HepG2 (cell line): Measurements from ENCODE around the gene ANKS1B. TPM values are rescaled to one million over a fixed set of nuclear protein-coding genes. Genes with fewer than 3 reads are reported as not detected.

Experiments
- ATAC-seq: fragments of 200-7000 bp; cut with Tn5 transposase; 3 replicates; pipeline ENCODE4 v1.9.1; 2020; ENCODE audit warnings: mild to moderate bottlenecking, moderate library complexity
- BruUV-seq: library from RNA; stranded (reverse); fragments of 400-500 nt; replicated peaks from 2 replicates; lab custom pipeline; 2021; lab: Mats Ljungman, UMichigan
- CTCF ChIA-PET: fragments of 300-600 bp; formaldehyde crosslinking; extraction: SDS; loops from one replicate; lab custom pipeline; 2021; ENCODE audit warnings: low total read pairs, inconsistent platforms, low intra/inter-chr PET ratio; lab: Yijun Ruan, JAX
- POLR2A ChIA-PET: fragments of 350-600 bp; sonication (Branson Sonifier 250); formaldehyde crosslinking; loops from one replicate; lab custom pipeline; 2020; ENCODE audit warnings: antibody characterized with exemption, inconsistent platforms; lab: Yijun Ruan, JAX
- DNase-seq: peaks from one replicate; pipeline ENCODE4 v3.0.0-alpha.2; 2015; ENCODE audit warnings: low spot score
- FAIRE-seq: peaks from 3 replicates; lab custom pipeline; 2011; peaks lifted over from hg19 to GRCh38; lab: Jason Lieb, UNC
- H2AFZ ChIP-seq: one replicate; pipeline ENCODE4 v1.6.1; 2011; ENCODE audit warnings: low read length, inconsistent platforms
- H3K27ac ChIP-seq: fragments of 300-600 bp; 3 replicates; pipeline ENCODE4 v1.8.0; 2011; ENCODE audit warnings: mixed run types, mild to moderate bottlenecking, mixed read lengths, low read length, inconsistent platforms; ENCODE audit not compliant: insufficient read depth; ENCODE audit errors: extremely low read length
- H3K27me3 ChIP-seq, 2 experiments: fragments of 200-600 bp in 1 of 2; 2 replicates in 1 of 2; 3 replicates in 1 of 2; pipeline versions ENCODE4 v1.6.0 to v1.8.0; 2011; ENCODE audit warnings: low read length in 2 of 2, mild to moderate bottlenecking in 2 of 2, moderate library complexity in 2 of 2, inconsistent platforms in 1 of 2; ENCODE audit not compliant: insufficient read depth in 2 of 2, control insufficient read depth in 1 of 2
- H3K36me3 ChIP-seq, 2 experiments: fragments of 200-600 bp in 1 of 2; replicated peaks in 1 of 2; 2 replicates in 1 of 2; 3 replicates in 1 of 2; pipeline versions ENCODE4 v1.5.1 to v1.8.0; 2011; ENCODE audit warnings: low read length in 2 of 2, inconsistent platforms in 1 of 2; ENCODE audit not compliant: insufficient read depth in 2 of 2, control insufficient read depth in 1 of 2
- H3K4me1 ChIP-seq: 2 replicates; pipeline ENCODE4 v1.5.1; 2012; ENCODE audit warnings: low read length, inconsistent platforms; ENCODE audit not compliant: insufficient read depth
- H3K4me2 ChIP-seq: 2 replicates; pipeline ENCODE4 v1.6.0; 2011; ENCODE audit warnings: low read depth, low read length, inconsistent platforms
- H3K4me3 ChIP-seq, 3 experiments: fragments of 200-600 bp in 1 of 3; sonication (generic), shearing (Covaris generic) in 1 of 3; replicated peaks in 1 of 3; 2 replicates each; pipeline ENCODE4 v1.5.1; 2011 to 2016; ENCODE audit warnings: low read length in 3 of 3, inconsistent platforms in 2 of 3, low read depth in 2 of 3, mild to moderate bottlenecking in 2 of 3, control low read depth in 1 of 3, mixed read lengths in 1 of 3; ENCODE audit not compliant: insufficient read depth in 1 of 3
- H3K79me2 ChIP-seq: one replicate; pipeline ENCODE4 v1.6.1; 2011; ENCODE audit warnings: low read length, inconsistent platforms; ENCODE audit not compliant: insufficient read depth
- H3K9ac ChIP-seq: 2 replicates; pipeline ENCODE4 v1.6.0; 2011; ENCODE audit warnings: mild to moderate bottlenecking, low read depth, low read length, inconsistent platforms; ENCODE audit not compliant: insufficient read depth
- H3K9me3 ChIP-seq: 2 replicates; pipeline ENCODE4 v1.5.1; 2012; ENCODE audit warnings: mild to moderate bottlenecking, low read length
- H4K20me1 ChIP-seq: 2 replicates; pipeline ENCODE4 v1.6.0; 2011; ENCODE audit warnings: inconsistent platforms, mild to moderate bottlenecking, low read length, moderate library complexity; ENCODE audit not compliant: insufficient read depth
- BORCS8-MEF2B ChIP-seq: sonication (generic); formaldehyde crosslinking; IDR thresholded peaks from 2 replicates; pipeline ENCODE4 v1.8.0; 2022; ENCODE audit warnings: mild to moderate bottlenecking, missing genetic modification reagents
- HOXD1 ChIP-seq: sonication (generic); formaldehyde crosslinking; IDR thresholded peaks from 2 replicates; pipeline ENCODE4 v1.5.0; 2020; ENCODE audit warnings: missing genetic modification reagents
- NR1H2 ChIP-seq: sonication (generic); formaldehyde crosslinking; IDR thresholded peaks from 2 replicates; pipeline ENCODE4 v1.8.1; 2022; ENCODE audit warnings: low read depth, missing genetic modification reagents, borderline replicate concordance
- PAF1 ChIP-seq: IDR thresholded peaks from 2 replicates; pipeline ENCODE4 v1.6.1; 2016; ENCODE audit warnings: missing genetic modification reagents, missing compliant biosample characterization
- SAFB2 ChIP-seq: sonication (generic); formaldehyde crosslinking; IDR thresholded peaks from 2 replicates; pipeline ENCODE4 v1.5.1; 2020; ENCODE audit warnings: missing genetic modification reagents, low read depth, mild to moderate bottlenecking, borderline replicate concordance
- ZBTB7B ChIP-seq: sonication (generic); formaldehyde crosslinking; IDR thresholded peaks from 2 replicates; pipeline ENCODE4 v1.4.0; 2020; ENCODE audit warnings: missing genetic modification reagents
- ZNF225 ChIP-seq: sonication (generic); formaldehyde crosslinking; IDR thresholded peaks from 2 replicates; pipeline ENCODE4 v1.4.0; 2020; ENCODE audit warnings: mild to moderate bottlenecking, missing genetic modification reagents
- ZNF609 ChIP-seq: sonication (generic); formaldehyde crosslinking; IDR thresholded peaks from 2 replicates; pipeline ENCODE4 v1.4.0; 2020; ENCODE audit warnings: mild to moderate bottlenecking, missing genetic modification reagents, borderline replicate concordance
- ZNF746 ChIP-seq: sonication (generic); formaldehyde crosslinking; IDR thresholded peaks from 2 replicates; pipeline ENCODE4 v1.8.0; 2022; ENCODE audit warnings: mild to moderate bottlenecking, missing genetic modification reagents
- ZNF749 ChIP-seq: sonication (generic); formaldehyde crosslinking; IDR thresholded peaks from 2 replicates; pipeline ENCODE4 v1.8.0; 2022; ENCODE audit warnings: mild to moderate bottlenecking, missing genetic modification reagents, moderate library complexity, borderline replicate concordance
- ZNF775 ChIP-seq: sonication (generic); formaldehyde crosslinking; IDR thresholded peaks from 2 replicates; pipeline ENCODE4 v1.4.0; 2020; ENCODE audit warnings: missing genetic modification reagents, mild to moderate bottlenecking, moderate library complexity, borderline replicate concordance
- ZSCAN21 ChIP-seq: sonication (generic); formaldehyde crosslinking; IDR thresholded peaks from 2 replicates; pipeline ENCODE4 v1.8.0; 2022; ENCODE audit warnings: mild to moderate bottlenecking, missing genetic modification reagents, moderate library complexity, borderline replicate concordance
- WGBS: methylation state at CpG from one replicate; pipeline ENCODE4 v1.1.6; 2017; ENCODE audit warnings: low lambda C conversion rate; 5-methylcytosine and 5-hydroxymethylcytosine counted together
- in situ Hi-C: cut with HindIII; loops from 2 replicates; pipeline ENCODE4 v1.10.0; 2017; ENCODE audit warnings: low pct_unique_long_range_greater_than_20kb; ENCODE audit not compliant: extremely low pct_ligation_motif_present
- intact Hi-C: fragments of 100-400 bp; cut with micrococcal nuclease; formaldehyde crosslinking; loops from one replicate; pipeline ENCODE4 v1.10.0; 2022; ENCODE audit not compliant: unreplicated experiment
- polyA plus RNA-seq, 8 experiments: library from polyadenylated mRNA; depleted of rRNA in 3 of 8; stranded (reverse) in 7 of 8; unstranded in 1 of 8; fragments of >200 nt; fragmentation: Illumina TruSeq in 4 of 8; extraction: Trizol in 4 of 8; gene quantifications; 2 replicates each; pipeline versions ENCODE4 v1.2.1 to v1.2.3, GENCODE V29; 2011 to 2016; ENCODE audit warnings: low read depth in 4 of 8, missing spikeins in 1 of 8, mixed read lengths in 1 of 8; ENCODE audit not compliant: insufficient read depth in 1 of 8
- total RNA-seq, 5 experiments: library from RNA; depleted of rRNA; stranded (reverse); fragments of >200 nt; fragmentation: Illumina TruSeq; extraction: Trizol; gene quantifications; 2 replicates each; pipeline ENCODE4 v1.2.3, GENCODE V29; 2016; ENCODE audit warnings: low read depth in 1 of 5
- TF ChIP-seq, protein P1 (sequence below): sonication (generic); formaldehyde crosslinking; IDR thresholded peaks from 2 replicates; pipeline ENCODE4 v1.4.0; 2020; ENCODE audit warnings: missing genetic modification reagents; ENCODE audit errors: not compliant biosample characterization
- TF ChIP-seq, protein P2 (sequence below): sonication (generic); formaldehyde crosslinking; IDR thresholded peaks from 2 replicates; pipeline ENCODE4 v1.4.0; 2020; ENCODE audit warnings: missing genetic modification reagents, mild to moderate bottlenecking, borderline replicate concordance
- TF ChIP-seq, protein P3 (sequence below): sonication (generic); formaldehyde crosslinking; IDR thresholded peaks from 2 replicates; pipeline ENCODE4 v1.5.0; 2020; ENCODE audit warnings: missing genetic modification reagents
- TF ChIP-seq, protein P4 (sequence below): sonication (generic); formaldehyde crosslinking; IDR thresholded peaks from 2 replicates; pipeline ENCODE4 v1.5.1; 2020; ENCODE audit warnings: missing genetic modification reagents, mild to moderate bottlenecking, borderline replicate concordance

Gene ANKS1B
- total and polyA plus RNA-seq, 2 of the 13 experiments (the other 11 are each of a cell fraction or from before 2014, with no cell fraction given) = 0.15 TPM; not detected in 1

DNA sequence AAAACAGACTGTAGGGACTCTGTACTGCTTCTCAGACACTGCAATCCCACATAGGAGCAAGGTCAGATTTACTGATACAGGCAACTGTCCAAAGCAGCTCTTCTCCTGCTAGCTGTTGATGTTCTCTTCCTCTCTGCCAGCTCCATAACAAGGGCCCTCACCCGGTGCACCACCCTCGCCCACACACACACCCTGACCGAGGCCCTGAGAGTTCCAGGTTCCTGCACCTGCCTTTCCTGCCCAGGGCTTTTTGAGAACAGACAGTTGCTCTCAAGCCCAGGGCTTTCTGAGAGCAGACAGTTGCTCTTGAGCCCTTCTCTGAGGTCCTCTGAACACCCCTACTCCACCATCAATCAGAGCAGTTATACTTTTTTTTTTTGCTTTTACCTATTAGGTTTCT lies 571.0 kb downstream of the ANKS1B start:
- ChIA-PET POLR2A (no interaction called here), CTCF (no interaction called here)
- no peak overlapping the region for H3K4me3 ChIP-seq
- no peak for TF ChIP-seq NR1H2 (CRISPR knock-in tag)
- TF ChIP-seq PAF1 = no peak
- TF ChIP-seq ZNF225 (CRISPR knock-in tag) = no peak
- no peak for TF ChIP-seq ZNF749 (CRISPR knock-in tag)
- no peak for TF ChIP-seq ZNF746 (CRISPR knock-in tag)
- TF ChIP-seq HOXD1 (CRISPR knock-in tag) = no peak
- TF ChIP-seq, protein P1, sequence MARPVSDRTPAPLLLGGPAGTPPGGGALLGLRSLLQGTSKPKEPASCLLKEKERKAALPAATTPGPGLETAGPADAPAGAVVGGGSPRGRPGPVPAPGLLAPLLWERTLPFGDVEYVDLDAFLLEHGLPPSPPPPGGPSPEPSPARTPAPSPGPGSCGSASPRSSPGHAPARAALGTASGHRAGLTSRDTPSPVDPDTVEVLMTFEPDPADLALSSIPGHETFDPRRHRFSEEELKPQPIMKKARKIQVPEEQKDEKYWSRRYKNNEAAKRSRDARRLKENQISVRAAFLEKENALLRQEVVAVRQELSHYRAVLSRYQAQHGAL (CRISPR knock-in tag) = no peak
- no peak for TF ChIP-seq BORCS8-MEF2B (CRISPR knock-in tag)
- TF ChIP-seq ZNF609 = no peak
- no peak for TF ChIP-seq ZSCAN21 (CRISPR knock-in tag)
- TF ChIP-seq, protein P2, sequence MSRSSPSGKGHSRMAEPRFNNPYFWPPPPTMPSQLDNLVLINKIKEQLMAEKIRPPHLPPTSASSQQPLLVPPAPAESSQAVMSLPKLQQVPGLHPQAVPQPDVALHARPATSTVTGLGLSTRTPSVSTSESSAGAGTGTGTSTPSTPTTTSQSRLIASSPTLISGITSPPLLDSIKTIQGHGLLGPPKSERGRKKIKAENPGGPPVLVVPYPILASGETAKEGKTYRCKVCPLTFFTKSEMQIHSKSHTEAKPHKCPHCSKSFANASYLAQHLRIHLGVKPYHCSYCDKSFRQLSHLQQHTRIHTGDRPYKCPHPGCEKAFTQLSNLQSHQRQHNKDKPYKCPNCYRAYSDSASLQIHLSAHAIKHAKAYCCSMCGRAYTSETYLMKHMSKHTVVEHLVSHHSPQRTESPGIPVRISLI (CRISPR knock-in tag) = no peak
- no peak for TF ChIP-seq ZBTB7B (CRISPR knock-in tag)
- TF ChIP-seq, protein P3, sequence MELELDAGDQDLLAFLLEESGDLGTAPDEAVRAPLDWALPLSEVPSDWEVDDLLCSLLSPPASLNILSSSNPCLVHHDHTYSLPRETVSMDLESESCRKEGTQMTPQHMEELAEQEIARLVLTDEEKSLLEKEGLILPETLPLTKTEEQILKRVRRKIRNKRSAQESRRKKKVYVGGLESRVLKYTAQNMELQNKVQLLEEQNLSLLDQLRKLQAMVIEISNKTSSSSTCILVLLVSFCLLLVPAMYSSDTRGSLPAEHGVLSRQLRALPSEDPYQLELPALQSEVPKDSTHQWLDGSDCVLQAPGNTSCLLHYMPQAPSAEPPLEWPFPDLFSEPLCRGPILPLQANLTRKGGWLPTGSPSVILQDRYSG (CRISPR knock-in tag) = no peak
- TF ChIP-seq SAFB2 (CRISPR knock-in tag) = no peak
- TF ChIP-seq, protein P4, sequence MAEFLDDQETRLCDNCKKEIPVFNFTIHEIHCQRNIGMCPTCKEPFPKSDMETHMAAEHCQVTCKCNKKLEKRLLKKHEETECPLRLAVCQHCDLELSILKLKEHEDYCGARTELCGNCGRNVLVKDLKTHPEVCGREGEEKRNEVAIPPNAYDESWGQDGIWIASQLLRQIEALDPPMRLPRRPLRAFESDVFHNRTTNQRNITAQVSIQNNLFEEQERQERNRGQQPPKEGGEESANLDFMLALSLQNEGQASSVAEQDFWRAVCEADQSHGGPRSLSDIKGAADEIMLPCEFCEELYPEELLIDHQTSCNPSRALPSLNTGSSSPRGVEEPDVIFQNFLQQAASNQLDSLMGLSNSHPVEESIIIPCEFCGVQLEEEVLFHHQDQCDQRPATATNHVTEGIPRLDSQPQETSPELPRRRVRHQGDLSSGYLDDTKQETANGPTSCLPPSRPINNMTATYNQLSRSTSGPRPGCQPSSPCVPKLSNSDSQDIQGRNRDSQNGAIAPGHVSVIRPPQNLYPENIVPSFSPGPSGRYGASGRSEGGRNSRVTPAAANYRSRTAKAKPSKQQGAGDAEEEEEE (CRISPR knock-in tag) = no peak
- no peak for TF ChIP-seq ZNF775 (CRISPR knock-in tag)
- no peaks in the 10 kb centered on the region for H3K9me3 ChIP-seq
- in situ Hi-C loops (no loop called here), intact Hi-C loops (no loop called here)
- no peak overlapping the region for H3K27ac ChIP-seq
- H3K79me2 ChIP-seq = no peaks in the 10 kb centered on the region
- H2AFZ ChIP-seq = no peak overlapping the region
- 0% methylated on average over 3 of the region's 3 CpGs for WGBS
- FAIRE-seq = no peak
- BruUV-seq = no TSS peak
- no peaks in the 10 kb centered on the region for H3K4me1 ChIP-seq
- H3K9ac ChIP-seq = no peak overlapping the region
- no peak for DNase-seq
- no peaks in the 10 kb centered on the region for H3K36me3 ChIP-seq
- H3K27me3 ChIP-seq = no peaks in the 10 kb centered on the region
- no peak overlapping the region for H3K4me2 ChIP-seq
- ATAC-seq = no peak
- no peaks in the 10 kb centered on the region for H4K20me1 ChIP-seq
